Keratinocyte (primary cell): ENCODE measurements around the gene ZNF143. TPM values are rescaled to one million over a fixed set of nuclear protein-coding genes. Genes with fewer than 3 reads are reported as not detected.

Experiments used
- DNase-seq: peaks from one replicate; pipeline ENCODE4 v3.0.0-alpha.2; 2011; ENCODE audit warnings: low read depth, missing footprints, low spot score
- FAIRE-seq: peaks from 2 replicates; lab custom pipeline; 2011; peaks lifted over from hg19 to GRCh38; lab: Jason Lieb, UNC
- H2AFZ ChIP-seq: 2 replicates; pipeline ENCODE4 v1.6.0; 2012; ENCODE audit warnings: low read length, control low read depth, inconsistent platforms; ENCODE audit not compliant: control insufficient read depth
- H3K27ac ChIP-seq: 2 replicates; pipeline ENCODE4 v1.5.1; 2011; ENCODE audit warnings: low read length; ENCODE audit not compliant: control insufficient read depth, insufficient read depth
- H3K27me3 ChIP-seq: 3 replicates; pipeline ENCODE4 v1.6.0; 2011; ENCODE audit warnings: low read length; ENCODE audit not compliant: control insufficient read depth, insufficient read depth; ENCODE audit errors: extremely low read depth
- H3K36me3 ChIP-seq, 2 experiments: 2 replicates in 1 of 2; 3 replicates in 1 of 2; pipeline ENCODE4 v1.5.1; 2011; ENCODE audit warnings: low read length in 2 of 2, mild to moderate bottlenecking in 1 of 2; ENCODE audit not compliant: control insufficient read depth in 2 of 2, insufficient read depth in 2 of 2; ENCODE audit errors: extremely low read depth in 1 of 2
- H3K4me1 ChIP-seq: 3 replicates; pipeline ENCODE4 v1.5.1; 2011; ENCODE audit warnings: low read length; ENCODE audit not compliant: control insufficient read depth, insufficient read depth; ENCODE audit errors: extremely low read depth
- H3K4me2 ChIP-seq: 3 replicates; pipeline ENCODE4 v1.6.0; 2011; ENCODE audit warnings: low read depth, low read length; ENCODE audit not compliant: control insufficient read depth, insufficient read depth; ENCODE audit errors: extremely low read depth
- H3K4me3 ChIP-seq, 3 experiments: fragments of 200-600 bp in 1 of 3; sonication (generic) in 1 of 3; 2 replicates in 2 of 3; 3 replicates in 1 of 3; pipeline ENCODE4 v1.5.1; 2011 to 2016; ENCODE audit warnings: low read length in 3 of 3, mild to moderate bottlenecking in 3 of 3, control low read depth in 2 of 3, inconsistent platforms in 1 of 3, low read depth in 1 of 3, mixed read lengths in 1 of 3, mixed run types in 1 of 3, moderate library complexity in 1 of 3; ENCODE audit not compliant: control insufficient read depth in 2 of 3, insufficient read depth in 2 of 3; ENCODE audit errors: extremely low read depth in 1 of 3
- H3K79me2 ChIP-seq: 2 replicates; pipeline ENCODE4 v1.6.0; 2012; ENCODE audit warnings: low read length; ENCODE audit not compliant: control insufficient read depth, insufficient read depth
- H3K9ac ChIP-seq: 3 replicates; pipeline ENCODE4 v1.6.0; 2011; ENCODE audit warnings: low read length; ENCODE audit not compliant: control insufficient read depth, insufficient read depth; ENCODE audit errors: extremely low read depth
- H3K9me1 ChIP-seq: 3 replicates; pipeline ENCODE4 v1.6.0; 2011; ENCODE audit warnings: low read length; ENCODE audit not compliant: control insufficient read depth, insufficient read depth; ENCODE audit errors: extremely low read depth
- H3K9me3 ChIP-seq: 2 replicates; pipeline ENCODE4 v1.5.1; 2012; ENCODE audit warnings: low read depth, low read length; ENCODE audit not compliant: control insufficient read depth
- H4K20me1 ChIP-seq: 3 replicates; pipeline ENCODE4 v1.6.0; 2011; ENCODE audit warnings: low read length; ENCODE audit not compliant: control insufficient read depth, insufficient read depth; ENCODE audit errors: extremely low read depth
- CTCF ChIP-seq, 3 experiments: IDR thresholded peaks in 1 of 3; conservative IDR thresholded peaks in 1 of 3; optimal IDR thresholded peaks in 1 of 3; 2 replicates in 2 of 3; 3 replicates in 1 of 3; pipeline versions ENCODE3 to v1.5.1; 2011; ENCODE audit warnings: low read length in 3 of 3, mild to moderate bottlenecking in 3 of 3, moderate library complexity in 2 of 3, control low read depth in 1 of 3, inconsistent platforms in 1 of 3; ENCODE audit not compliant: insufficient read depth in 2 of 3; ENCODE audit errors: extremely low read depth in 1 of 3
- EZH2 ChIP-seq: IDR thresholded peaks from one replicate; pipeline ENCODE4 v1.6.1; 2012; ENCODE audit warnings: inconsistent platforms, mild to moderate bottlenecking, low read length, moderate library complexity
- dilution Hi-C: fragments of 300-500 bp; cut with MboI; formaldehyde crosslinking; loops from one replicate; pipeline ENCODE4 v1.7.0; 2020; ENCODE audit warnings: low sequenced_read_pairs; ENCODE audit not compliant: extremely low pct_ligation_motif_present
- polyA minus RNA-seq, 3 experiments: library from RNA; depleted of rRNA, polyadenylated mRNA; stranded (reverse); fragments of >200 nt; gene quantifications; 1 replicate in 1 of 3; 2 replicates in 1 of 3; 3 replicates in 1 of 3; pipeline ENCODE4 v1.2.3, GENCODE V29; 2011
- polyA plus RNA-seq, 5 experiments: library from polyadenylated mRNA; depleted of rRNA in 3 of 5; stranded (reverse) in 3 of 5; stranded (forward) in 1 of 5; unstranded in 1 of 5; fragments of >200 nt; gene quantifications; 1 replicate in 1 of 5; 2 replicates in 3 of 5; 3 replicates in 1 of 5; pipeline versions ENCODE4 v1.2.1 to v1.2.3, GENCODE V29; 2011 to 2012; ENCODE audit warnings: missing spikeins in 2 of 5, low read depth in 1 of 5, low replicate concordance in 1 of 5

ZNF143 gene
- polyA plus RNA-seq (22.4 to 38.6 TPM (median 32.0 TPM) in 3 replicates), polyA minus RNA-seq (73.6 to 129 TPM (median 89.4 TPM) in 3 replicates)
- polyA plus RNA-seq (2011; ENCODE audit: low read depth): 34.1 TPM
- 14.2 and 24.6 TPM in 2 replicates for polyA plus RNA-seq (2011; cell fraction: cytosol; rRNA removed)
- 26.2 and 29.1 TPM in 2 replicates for polyA plus RNA-seq (2011; cell fraction: nucleus; rRNA removed)
- polyA plus RNA-seq (2012; ENCODE audit: low replicate concordance): 16.5 and 21.3 TPM in 2 replicates
- polyA minus RNA-seq (2011; cell fraction: cytosol; rRNA and poly(A)+ RNA removed): 11.7 TPM
- polyA minus RNA-seq (2011; cell fraction: nucleus; rRNA and poly(A)+ RNA removed): 20.4 and 34.3 TPM in 2 replicates

- peaks cover 46% of the 10 kb centered on the region for H3K79me2 ChIP-seq
- dilution Hi-C loops: no loop called here
- peaks cover 18% of the 10 kb centered on the region for H3K4me1 ChIP-seq
- DNase-seq (peak; percentile 98), FAIRE-seq (peak; percentile 77)
- H3K36me3 ChIP-seq: peaks cover 0 to 5% of the 10 kb centered on the region in 2 experiments
- peak within 1 kb of the TSS; percentile 99 for H3K4me2 ChIP-seq
- H4K20me1 ChIP-seq: no peaks in the 10 kb centered on the region
- no peaks in the 10 kb centered on the region for H3K9me3 ChIP-seq
- H3K9ac ChIP-seq: peak within 1 kb of the TSS; percentile 100
- H2AFZ ChIP-seq: peak within 1 kb of the TSS; percentile 72
- peak within 1 kb of the TSS; percentile 99 for H3K27ac ChIP-seq
- TF ChIP-seq CTCF (optimal IDR thresholded peaks at IDR 0.05 in 1 of 3, IDR thresholded peaks at IDR 0.05 in 1 of 3, conservative IDR thresholded peaks at IDR 0.05 in 1 of 3; ENCODE audit: extremely low read depth in 1 of 3, insufficient read depth in 2 of 3, low read length in 3 of 3) (no peak), EZH2 (no peak)
- H3K27me3 ChIP-seq: no peaks in the 10 kb centered on the region
- no peaks in the 10 kb centered on the region for H3K9me1 ChIP-seq
- H3K4me3 ChIP-seq: peak within 1 kb of the TSS; percentile 75 to 95 (median 93)
Measured at GRCh38 chr11:9460322-9461062, at the start of gene ZNF143. ZNF143 (plus strand) TSS chr11:9461012; CDS start chr11:9471309, 10,297 bp downstream.

DNA sequence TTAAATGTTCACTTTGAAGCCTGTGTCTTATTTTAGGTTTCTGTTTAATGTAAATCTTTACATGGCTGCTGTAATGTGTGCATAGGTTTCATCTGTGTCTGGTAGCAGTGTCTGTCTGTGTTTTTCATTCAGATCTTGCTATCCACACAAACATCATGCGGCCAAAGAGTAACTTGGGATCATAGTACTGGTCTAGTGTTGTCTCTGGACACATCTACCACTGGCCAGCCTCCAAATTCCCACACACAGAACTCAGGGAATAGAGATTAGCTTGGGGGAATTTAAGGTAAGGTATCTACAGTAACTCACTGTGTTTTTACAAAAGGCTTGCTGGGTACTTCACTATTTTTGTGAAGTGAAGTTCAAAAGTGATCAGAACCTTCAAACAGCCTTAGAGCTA lies 32.1 kb upstream of the ZNF143 start:
- H3K36me3 ChIP-seq: peaks cover 19 to 37% of the 10 kb centered on the region in 2 experiments
- dilution Hi-C loops: no loop called here
- H3K27ac ChIP-seq: no peak overlapping the region
- no peaks in the 10 kb centered on the region for H3K9me1 ChIP-seq
- no peak overlapping the region for H2AFZ ChIP-seq
- no peaks in the 10 kb centered on the region for H3K9me3 ChIP-seq
- no peak for FAIRE-seq
- no peak overlapping the region for H3K9ac ChIP-seq
- H3K4me1 ChIP-seq: no peaks in the 10 kb centered on the region
- H4K20me1 ChIP-seq: no peaks in the 10 kb centered on the region
- H3K79me2 ChIP-seq: peaks cover 4% of the 10 kb centered on the region
- H3K27me3 ChIP-seq: no peaks in the 10 kb centered on the region
- no peak for DNase-seq
- TF ChIP-seq EZH2 (no peak), CTCF (optimal IDR thresholded peaks at IDR 0.05 in 1 of 3, IDR thresholded peaks at IDR 0.05 in 1 of 3, conservative IDR thresholded peaks at IDR 0.05 in 1 of 3; ENCODE audit: extremely low read depth in 1 of 3, insufficient read depth in 2 of 3, low read length in 3 of 3) (no peak)
- no peak overlapping the region for H3K4me3 ChIP-seq
- H3K4me2 ChIP-seq: no peak overlapping the region
